Fibroblast of skin of scalp (primary cell): ENCODE results near the gene RNF17.

Experiments used
- DNase-seq: peaks from one replicate; pipeline ENCODE4 v3.0.0-alpha.2; 2013

The RNF17 gene

GRCh38 chr13:24905242-24905641 is 141.3 kb downstream of the RNF17 start:
- DNase-seq: peak; percentile 56

GRCh38 chr13:24906268-24906667 is 142.3 kb downstream of the RNF17 start:
- DNase-seq: no peak

DNA sequence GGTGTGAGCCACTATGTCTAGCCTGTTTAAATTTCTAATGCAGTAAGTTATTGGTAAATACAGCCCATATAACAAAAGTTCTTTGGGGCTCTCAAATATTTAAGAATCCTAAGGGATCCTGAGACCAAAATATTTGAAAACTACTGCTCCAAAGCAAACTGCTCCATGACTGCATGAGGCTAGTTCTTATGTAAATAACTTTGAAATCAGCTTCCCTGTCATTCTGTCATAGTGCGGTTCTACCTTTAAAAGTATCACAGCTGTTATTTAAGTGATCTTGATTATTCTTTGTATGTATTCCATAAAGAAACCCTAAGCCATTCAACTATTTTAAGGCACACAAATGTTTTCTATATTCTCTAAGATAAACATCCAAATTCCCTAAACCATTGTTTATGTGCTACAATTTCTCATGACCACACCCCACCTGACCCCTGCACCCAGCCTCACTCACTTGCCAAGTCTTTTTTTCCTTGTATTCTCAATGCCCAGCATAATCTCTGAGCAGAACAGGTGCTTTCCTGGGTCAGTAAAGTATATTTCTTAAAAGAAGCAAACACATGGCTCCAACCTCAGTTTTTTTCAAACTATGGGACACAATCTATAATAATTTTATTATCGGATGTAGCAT is 146.6 kb downstream of the RNF17 start:
- DNase-seq: no peak

GRCh38 chr13:24911133-24911908 is 147.4 kb downstream of the RNF17 start:
- DNase-seq: peak; percentile 33

DNA sequence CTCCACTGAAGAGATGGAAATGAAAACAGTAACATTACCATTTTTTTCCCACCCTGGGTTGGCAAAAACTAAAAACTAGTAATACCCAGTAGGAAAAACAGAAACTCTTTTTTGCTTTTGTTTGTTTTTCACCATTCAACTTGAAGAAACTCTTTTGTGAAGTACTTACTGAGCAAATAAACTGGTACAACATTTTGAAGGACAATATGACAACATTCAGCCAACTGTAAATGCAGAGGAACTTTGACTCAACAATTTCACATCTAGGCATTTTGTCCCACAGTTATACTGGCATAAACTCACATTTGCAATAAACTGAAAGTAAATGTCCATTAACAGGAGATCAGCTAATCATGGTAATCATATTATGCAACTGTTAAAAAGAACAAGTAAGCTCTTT is 152.5 kb downstream of the RNF17 start:
- no peak for DNase-seq

DNA sequence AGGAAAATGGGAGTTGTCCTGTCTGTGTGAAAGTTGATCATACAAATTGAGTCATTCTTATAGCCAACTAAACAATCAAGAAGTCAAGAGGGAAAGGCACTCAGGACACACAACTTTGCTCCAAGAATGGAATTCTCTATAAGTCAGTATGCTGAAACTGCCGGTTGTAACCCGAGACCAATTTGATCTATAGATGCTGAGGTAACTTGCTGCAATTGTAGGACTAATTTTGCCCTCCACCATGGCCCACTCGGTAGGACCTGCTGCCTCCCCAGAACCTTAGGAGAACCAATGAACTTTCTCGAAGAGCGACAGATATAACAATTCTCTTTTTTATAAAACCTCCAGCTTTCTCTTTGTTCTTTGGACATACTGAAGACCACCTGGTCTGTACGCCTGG is 157.0 kb downstream of the RNF17 start:
- DNase-seq: peak; percentile 2

DNA sequence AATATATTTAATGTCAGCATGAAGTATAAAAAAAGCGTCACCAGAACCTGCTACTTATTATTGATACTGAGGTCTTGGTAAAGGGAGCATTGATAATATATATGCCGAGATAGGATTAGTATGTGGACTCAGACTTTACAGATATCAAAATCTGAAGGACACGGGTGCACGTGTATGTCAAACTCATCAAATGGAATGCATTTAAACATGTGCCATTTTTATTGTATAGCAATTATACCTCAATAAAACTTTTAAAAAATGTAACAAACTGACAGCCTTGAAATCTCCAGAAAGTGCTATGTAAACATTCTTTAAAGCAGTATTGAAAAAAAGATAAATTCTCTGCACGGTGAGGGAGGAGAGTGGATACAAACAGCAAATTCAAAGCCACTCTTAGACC is 157.9 kb downstream of the RNF17 start:
- no peak for DNase-seq

- peak; percentile 9 for DNase-seq
Measured at GRCh38 chr13:24922387-24922744, 158.4 kb downstream of the RNF17 start.

GRCh38 chr13:24922745-24923591 is 159.0 kb downstream of the RNF17 start:
- DNase-seq: peak; percentile 98

- DNase-seq: no peak
Measured at GRCh38 chr13:24925318-24926231, 161.6 kb downstream of the RNF17 start.

DNA sequence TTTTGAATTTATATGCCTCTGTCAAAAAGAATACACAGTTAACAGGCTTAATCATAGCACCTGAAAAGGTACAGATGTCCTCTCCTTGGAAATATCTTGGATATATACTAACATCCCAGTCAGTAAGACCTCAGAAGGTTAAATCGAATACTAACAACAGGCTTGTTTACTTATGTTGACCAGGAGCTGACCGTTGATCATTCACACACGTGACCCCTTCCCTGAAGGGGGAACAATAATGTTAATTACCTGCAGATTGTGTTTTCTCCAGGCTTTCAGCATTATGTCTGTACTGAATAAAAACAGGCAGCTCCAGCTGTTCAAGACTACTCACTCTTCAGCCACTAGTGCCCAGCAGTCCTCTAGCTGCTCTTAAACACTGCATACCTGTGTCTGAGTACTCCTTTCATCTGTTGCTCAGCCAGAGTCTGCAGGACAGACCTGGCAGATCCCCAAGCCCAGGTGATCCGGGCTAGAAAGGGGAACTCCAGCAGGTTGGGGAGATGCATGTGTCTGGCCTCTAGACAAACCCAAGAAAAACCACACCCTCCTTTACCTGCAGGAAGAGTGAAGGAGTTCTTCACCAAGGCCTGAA is 163.9 kb downstream of the RNF17 start:
- no peak for DNase-seq

DNA sequence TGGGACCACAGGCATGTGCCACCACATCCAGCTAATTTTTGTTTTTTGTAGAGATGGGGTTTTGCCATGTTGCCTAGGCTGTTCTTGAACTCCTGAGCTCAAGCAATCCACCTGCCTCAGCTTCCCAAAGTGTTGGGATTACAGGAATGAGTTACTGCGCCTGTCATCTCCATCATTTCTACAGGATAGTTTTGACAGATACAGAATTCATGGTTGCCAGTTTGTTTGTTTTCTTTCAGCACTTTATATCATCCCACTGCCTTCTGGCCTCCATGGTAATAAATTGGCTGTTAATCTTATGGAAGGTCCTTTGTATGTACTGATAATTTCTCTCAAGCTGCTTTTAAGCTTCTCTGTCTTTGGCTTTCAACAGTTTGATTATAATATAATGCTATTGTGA is 165.2 kb downstream of the RNF17 start:
- DNase-seq: no peak
